Measurements from ENCODE around the gene LRRIQ4.

- TF ChIP-seq CTCF (conservative IDR thresholded peaks at IDR 0.05; ENCODE audit: low read length) (no peak), EZH2phosphoT487 (IDR thresholded peaks at IDR 0.05; ENCODE audit: borderline replicate concordance) (no peak)
Measured at GRCh38 chr3:169787120-169787519, 25.6 kb upstream of the LRRIQ4 start.

Measured in Loucy (cell line).